HG02642 (cell line): ENCODE measurements around the gene PCA3.
A peak's percentile ranks its signal among the peaks of the same experiment; 100 is the strongest.

Source experiments
- ATAC-seq: cut with Tn5 transposase; IDR thresholded peaks from one replicate; pipeline ENCODE4 v1.9.1; 2021; ENCODE audit warnings: mild to moderate bottlenecking; ENCODE audit not compliant: unreplicated experiment, poor library complexity

PCA3 gene

DNA sequence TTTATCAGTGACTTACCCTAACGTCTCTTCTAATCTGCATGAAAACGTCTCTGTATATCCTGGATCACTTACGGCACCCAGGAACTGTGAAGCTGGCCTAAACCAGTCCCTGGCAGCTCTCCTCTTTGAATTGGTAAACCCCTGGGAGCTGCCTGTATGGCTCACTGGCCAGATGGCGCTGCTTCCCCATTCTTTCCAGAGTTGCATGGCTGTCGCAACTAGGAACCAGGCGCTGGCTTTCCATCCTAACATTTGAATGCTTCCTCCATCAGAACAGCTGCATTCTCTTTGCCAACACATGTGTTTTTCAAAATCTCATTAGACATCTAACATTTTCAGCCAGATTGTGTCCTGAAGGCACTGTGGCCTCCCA, 8.0 kb upstream of the PCA3 start:
- ATAC-seq = no peak

- ATAC-seq = no peak
These were observed 7.1 kb upstream of the PCA3 start for GRCh38 chr9:76756941-76757673.

DNA sequence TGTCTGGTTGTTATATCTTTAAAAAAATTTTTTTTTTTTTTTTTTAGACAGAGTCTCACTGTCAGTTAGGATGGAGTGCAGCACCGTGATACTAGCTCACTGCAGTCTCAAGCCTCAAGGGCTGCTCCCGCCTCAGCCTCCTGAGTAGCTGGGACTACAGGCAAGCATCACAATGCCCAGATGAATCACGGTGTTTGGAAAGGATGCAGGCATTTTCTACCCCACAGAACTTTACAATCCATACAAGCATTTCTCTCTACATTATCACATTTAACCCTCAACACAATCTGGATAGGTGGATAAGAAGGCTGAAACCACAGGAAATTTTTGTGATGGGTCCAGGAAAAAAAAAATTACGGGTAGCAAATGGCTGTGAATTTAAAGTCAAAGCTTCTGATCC, 5.8 kb upstream of the PCA3 start:
- no peak for ATAC-seq

DNA sequence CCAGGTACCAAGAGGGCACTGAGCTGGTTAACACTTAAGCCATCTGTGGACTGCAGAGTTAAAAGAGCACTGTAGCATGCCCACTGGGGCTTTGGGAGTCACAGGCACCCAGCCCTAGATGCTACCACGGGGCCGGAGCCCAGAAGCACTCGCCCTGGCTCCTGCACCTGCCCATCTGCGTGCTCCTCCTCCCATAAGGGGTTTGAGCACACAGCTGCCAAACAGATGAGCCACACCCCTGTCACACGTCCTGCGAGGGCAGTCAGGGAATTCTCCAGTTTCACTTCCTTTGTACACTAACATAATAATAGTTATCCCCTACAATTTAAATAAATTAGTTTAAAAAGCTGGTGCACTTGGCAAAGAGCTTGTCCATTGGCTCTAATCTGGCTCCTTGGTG, 4.5 kb upstream of the PCA3 start:
- ATAC-seq = no peak

- no peak for ATAC-seq
These were observed 2.8 kb upstream of the PCA3 start for GRCh38 chr9:76761448-76761847.

DNA sequence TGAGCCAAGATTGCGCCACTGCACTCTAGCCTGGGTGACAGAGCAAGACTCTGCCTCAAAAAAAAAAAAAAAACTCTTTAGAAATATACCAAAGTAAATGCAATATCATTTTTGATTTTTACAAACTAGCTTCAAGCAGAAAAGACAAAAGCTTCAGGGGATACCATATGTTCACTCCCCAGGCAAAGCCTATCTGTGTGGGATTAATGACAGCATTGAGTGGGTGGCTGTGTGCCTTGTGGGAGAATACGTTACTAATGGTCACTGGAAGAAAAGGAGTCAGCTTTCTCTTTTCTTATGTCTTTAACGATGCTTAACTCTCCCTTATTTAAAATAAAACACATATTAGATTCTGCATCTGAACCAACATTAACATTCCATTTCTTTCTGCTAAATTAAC, 1.9 kb downstream of the PCA3 start:
- ATAC-seq = no peak

DNA sequence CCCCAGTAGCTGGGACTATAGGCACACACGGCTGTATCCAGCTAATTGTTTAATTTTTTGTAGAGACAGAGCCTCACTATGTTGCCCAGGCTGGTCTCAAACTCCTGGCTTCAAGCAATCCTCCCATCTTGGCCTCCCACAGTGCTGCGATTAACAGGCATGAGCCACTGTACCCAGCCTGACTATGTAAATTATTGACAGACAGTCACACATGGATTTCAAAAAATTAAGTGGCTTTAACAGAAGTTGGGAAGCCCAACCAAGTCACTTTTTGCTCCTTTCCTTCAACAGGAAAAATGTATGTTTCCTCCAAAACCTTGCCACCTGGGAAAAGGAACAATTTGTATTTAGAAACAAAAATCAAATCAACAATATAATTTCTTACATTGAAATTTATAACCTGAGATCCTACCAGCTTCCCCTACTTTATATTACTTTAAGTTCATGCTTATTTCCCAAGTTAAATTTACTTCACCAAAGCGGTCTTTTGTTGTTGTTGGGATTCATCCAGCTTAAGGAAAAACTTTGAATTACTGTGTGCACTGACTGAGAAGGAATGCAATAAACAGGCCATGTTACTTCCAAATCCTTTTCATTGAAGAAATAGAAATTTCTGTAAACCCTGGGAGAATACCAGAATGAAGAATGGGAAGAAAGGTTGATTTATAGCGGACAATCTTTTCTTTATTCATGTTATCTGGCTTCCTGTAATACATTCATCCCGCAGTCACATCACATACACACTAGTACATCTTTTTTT, 8.6 kb downstream of the PCA3 start:
- ATAC-seq = no peak

GRCh38 chr9:76784881-76785280, 20.6 kb downstream of the PCA3 start:
- ATAC-seq = no peak

DNA sequence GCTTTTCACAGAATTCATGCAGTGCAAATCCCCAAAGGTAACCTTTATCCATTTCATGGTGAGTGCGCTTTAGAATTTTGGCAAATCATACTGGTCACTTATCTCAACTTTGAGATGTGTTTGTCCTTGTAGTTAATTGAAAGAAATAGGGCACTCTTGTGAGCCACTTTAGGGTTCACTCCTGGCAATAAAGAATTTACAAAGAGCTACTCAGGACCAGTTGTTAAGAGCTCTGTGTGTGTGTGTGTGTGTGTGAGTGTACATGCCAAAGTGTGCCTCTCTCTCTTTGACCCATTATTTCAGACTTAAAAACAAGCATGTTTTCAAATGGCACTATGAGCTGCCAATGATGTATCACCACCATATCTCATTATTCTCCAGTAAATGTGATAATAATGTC, 21.3 kb downstream of the PCA3 start:
- no peak for ATAC-seq

GRCh38 chr9:76787677-76788076, 23.4 kb downstream of the PCA3 start:
- no peak for ATAC-seq

GRCh38 chr9:76789840-76790239, 25.6 kb downstream of the PCA3 start:
- no peak for ATAC-seq

GRCh38 chr9:76793784-76794431, 29.7 kb downstream of the PCA3 start:
- no peak for ATAC-seq

GRCh38 chr9:76796296-76796695, 32.1 kb downstream of the PCA3 start:
- ATAC-seq = no peak

DNA sequence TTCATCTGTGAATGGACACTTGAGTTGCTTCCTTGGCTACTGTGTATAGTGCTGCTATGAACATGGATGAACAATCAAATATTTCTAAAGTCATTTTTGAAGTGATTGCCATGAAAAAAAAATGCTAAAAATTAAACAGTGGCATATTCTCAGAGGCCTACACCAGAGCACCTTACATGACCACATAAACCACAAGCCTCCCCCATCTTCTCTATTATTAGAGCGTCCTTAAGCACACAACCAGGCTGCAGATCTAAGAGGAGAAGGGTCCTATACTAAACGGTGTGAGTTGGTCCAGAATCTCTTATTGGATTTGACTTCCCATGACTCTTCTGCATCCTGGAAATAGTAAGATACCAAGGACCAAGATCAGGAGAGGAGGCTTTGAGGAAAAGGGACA, 34.3 kb downstream of the PCA3 start:
- no peak for ATAC-seq

DNA sequence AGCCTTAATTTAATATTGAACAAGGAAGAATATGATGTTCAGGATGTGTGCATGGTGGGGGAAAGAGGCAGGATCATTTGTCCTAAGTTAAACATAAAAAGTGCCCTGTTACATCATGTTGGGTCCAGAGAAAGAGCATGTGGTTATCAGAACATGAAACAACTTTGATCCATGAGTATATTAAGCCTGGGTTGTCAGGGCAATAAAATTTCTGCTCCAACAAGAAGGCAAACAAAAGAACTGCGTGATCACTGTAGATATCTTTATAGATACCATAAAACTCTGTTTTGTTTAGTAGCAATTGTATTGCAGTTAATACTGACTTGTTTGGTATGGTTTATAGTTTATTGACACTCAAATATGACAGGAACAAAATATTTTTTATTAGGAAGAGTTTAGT, 35.2 kb downstream of the PCA3 start:
- no peak for ATAC-seq

DNA sequence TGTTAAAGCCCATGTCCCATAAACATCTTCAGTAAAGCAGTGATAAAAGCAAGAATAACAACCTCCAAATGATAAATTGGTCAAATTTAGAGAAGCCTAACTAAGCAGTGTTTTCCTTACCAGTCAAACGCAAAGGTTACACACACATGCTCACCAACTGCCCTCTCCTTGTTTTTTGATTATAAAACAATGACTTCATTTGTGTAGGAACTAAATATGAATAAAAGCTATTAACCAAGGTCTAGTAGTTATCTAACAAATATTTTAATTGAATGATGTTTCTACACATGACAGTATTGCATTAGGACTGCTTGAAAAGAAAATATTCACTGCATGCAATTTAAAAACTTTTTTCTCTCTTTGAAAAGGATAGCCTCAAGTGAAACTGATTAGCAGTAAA, 36.7 kb downstream of the PCA3 start:
- no peak for ATAC-seq

GRCh38 chr9:76803083-76803482, 38.8 kb downstream of the PCA3 start:
- ATAC-seq = no peak

DNA sequence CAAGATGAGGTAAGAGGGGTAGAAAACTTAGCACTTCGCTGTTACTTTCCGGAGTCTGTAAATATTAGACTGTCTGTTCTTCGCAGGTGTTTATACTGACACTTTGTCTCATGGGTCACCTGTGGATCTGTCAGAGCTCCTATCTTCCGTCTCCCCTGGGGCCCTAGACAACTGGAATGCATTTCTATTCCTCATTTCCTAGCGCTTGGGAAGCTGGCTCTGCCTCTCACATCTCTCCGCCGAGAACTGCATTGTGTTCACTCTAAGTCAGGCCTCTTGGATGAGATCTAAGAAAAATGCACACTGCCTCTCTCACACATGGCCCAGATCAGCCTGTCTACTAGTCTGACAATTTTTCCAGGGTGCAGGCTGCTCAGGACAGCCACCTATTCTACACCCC, 39.5 kb downstream of the PCA3 start:
- ATAC-seq = no peak

- no peak for ATAC-seq
These were observed 44.4 kb downstream of the PCA3 start for GRCh38 chr9:76808636-76809035.

DNA sequence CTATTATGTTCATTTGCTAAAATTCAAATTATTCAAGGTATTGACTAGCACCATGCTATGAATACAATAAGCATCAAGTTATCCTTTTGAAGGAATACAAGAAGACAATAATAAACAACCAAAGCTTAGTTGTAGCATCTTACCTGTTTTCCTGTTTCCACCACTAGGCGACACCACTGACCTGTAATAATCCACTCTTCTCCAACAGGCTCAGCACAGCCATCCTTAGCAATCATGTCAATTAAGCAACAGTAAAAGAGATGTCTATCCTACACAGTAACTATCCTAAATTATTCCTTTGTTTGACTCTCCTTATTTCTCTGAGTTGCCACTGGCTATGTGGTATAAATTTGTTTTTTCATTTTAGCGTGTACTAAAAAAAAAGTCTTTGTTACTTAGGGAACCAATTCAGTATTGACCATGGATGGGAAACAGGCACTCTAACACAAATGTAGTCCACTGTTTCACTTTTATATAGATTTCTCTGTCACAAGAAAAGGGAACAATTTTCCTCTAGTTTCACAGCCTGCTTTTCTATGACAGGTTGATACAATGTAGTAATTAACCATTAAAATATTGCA, 46.2 kb downstream of the PCA3 start:
- peak; percentile 72 for ATAC-seq

DNA sequence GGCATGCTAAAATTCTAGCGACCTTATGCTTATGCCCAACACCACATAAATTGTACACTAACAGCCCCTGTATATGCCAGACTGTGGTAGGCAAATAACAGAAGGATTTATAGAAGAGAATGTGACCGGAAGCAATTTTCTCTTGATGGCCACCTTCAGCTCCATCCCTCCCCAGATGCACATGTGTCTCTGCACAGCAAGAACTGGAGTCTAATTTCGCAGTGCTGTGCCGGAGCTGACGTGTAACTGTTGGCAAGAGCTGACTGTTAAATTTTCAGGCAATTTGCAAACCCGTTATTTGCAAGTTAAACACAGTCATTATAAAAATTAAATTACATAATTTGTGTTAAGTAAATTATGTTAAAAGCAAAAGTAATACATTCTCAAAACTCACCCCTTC, 48.4 kb downstream of the PCA3 start:
- no peak for ATAC-seq
